ENCODE results near the gene SLIT1.

SLIT1 gene

GRCh38 chr10:96992721-96993120 is 193.0 kb downstream of the SLIT1 start:
- DNase-seq = no peak

- DNase-seq = no peak
These were observed 194.4 kb downstream of the SLIT1 start for GRCh38 chr10:96991313-96991841.

GRCh38 chr10:96988426-96988825 is 197.3 kb downstream of the SLIT1 start:
- no peak for DNase-seq

- DNase-seq = no peak
These were observed 197.9 kb downstream of the SLIT1 start for GRCh38 chr10:96987842-96988175.

GRCh38 chr10:96987141-96987841 is 198.5 kb downstream of the SLIT1 start:
- no peak for DNase-seq

GRCh38 chr10:96986200-96986856 is 199.4 kb downstream of the SLIT1 start:
- no peak for DNase-seq

GRCh38 chr10:96984541-96985131 is 201.1 kb downstream of the SLIT1 start:
- no peak for DNase-seq

- DNase-seq = no peak
These were observed 203.4 kb downstream of the SLIT1 start for GRCh38 chr10:96982149-96982930.

- no peak for DNase-seq
These were observed 207.1 kb downstream of the SLIT1 start for GRCh38 chr10:96978621-96979154.

- no peak for DNase-seq
These were observed 210.6 kb downstream of the SLIT1 start for GRCh38 chr10:96975136-96975535.

- no peak for DNase-seq
These were observed 211.7 kb downstream of the SLIT1 start for GRCh38 chr10:96973809-96974747.

GRCh38 chr10:96972264-96972663 is 213.5 kb downstream of the SLIT1 start:
- no peak for DNase-seq

- no peak for DNase-seq
These were observed 214.4 kb downstream of the SLIT1 start for GRCh38 chr10:96971324-96971723.

GRCh38 chr10:96968682-96969423 is 216.9 kb downstream of the SLIT1 start:
- DNase-seq = no peak

GRCh38 chr10:96967847-96968246 is 217.9 kb downstream of the SLIT1 start:
- no peak for DNase-seq

GRCh38 chr10:96964131-96964530 is 221.6 kb downstream of the SLIT1 start:
- no peak for DNase-seq

GRCh38 chr10:96960872-96961271 is 224.9 kb downstream of the SLIT1 start:
- DNase-seq = no peak

- no peak for DNase-seq
These were observed 226.0 kb downstream of the SLIT1 start for GRCh38 chr10:96959733-96960132.

GRCh38 chr10:96958071-96958470 is 227.7 kb downstream of the SLIT1 start:
- no peak for DNase-seq

- no peak for DNase-seq
These were observed 230.0 kb downstream of the SLIT1 start for GRCh38 chr10:96955794-96956193.

GRCh38 chr10:96951954-96952353 is 233.8 kb downstream of the SLIT1 start:
- no peak for DNase-seq
